Large intestine (tissue), 3 donors: ENCODE data around the gene LDB2. TPM values are rescaled to one million over a fixed set of nuclear protein-coding genes. Genes with fewer than 3 reads are reported as not detected.

Experiments
- DNase-seq, 2 donors: peaks; one replicate each; pipeline versions ENCODE4 v3.0.0 to v3.0.0-alpha.2; 2013
- H3K27ac ChIP-seq: one replicate; pipeline ENCODE4 v1.5.1; 2013; ENCODE audit warnings: low read length
- H3K27me3 ChIP-seq: 2 replicates; pipeline ENCODE4 v1.6.1; 2013; ENCODE audit warnings: low read length; ENCODE audit not compliant: control insufficient read depth, insufficient read depth
- H3K36me3 ChIP-seq: 2 replicates; pipeline ENCODE4 v1.6.1; 2013; ENCODE audit warnings: low read length; ENCODE audit not compliant: control insufficient read depth, insufficient read depth
- H3K4me1 ChIP-seq: one replicate; pipeline ENCODE4 v1.6.1; 2013; ENCODE audit warnings: low read length; ENCODE audit not compliant: control insufficient read depth, insufficient read depth
- H3K4me3 ChIP-seq: one replicate; pipeline ENCODE4 v1.5.1; 2013; ENCODE audit warnings: low read length
- H3K9me3 ChIP-seq: one replicate; pipeline ENCODE4 v1.6.1; 2013; ENCODE audit warnings: mild to moderate bottlenecking, low read depth, low read length, moderate library complexity; ENCODE audit not compliant: control insufficient read depth
- WGBS: methylation state at CpG from one replicate; pipeline ENCODE4 v1.1.5; 2013; ENCODE audit warnings: low lambda C conversion rate; ENCODE audit not compliant: insufficient coverage; 5-methylcytosine and 5-hydroxymethylcytosine counted together
- polyA plus RNA-seq: library from polyadenylated mRNA; unstranded; fragments of 120-200 nt; gene quantifications from one replicate; pipeline ENCODE4 v1.2.1, GENCODE V29; 2013

LDB2 gene
- polyA plus RNA-seq, 1 donor: 17.2 TPM

DNA sequence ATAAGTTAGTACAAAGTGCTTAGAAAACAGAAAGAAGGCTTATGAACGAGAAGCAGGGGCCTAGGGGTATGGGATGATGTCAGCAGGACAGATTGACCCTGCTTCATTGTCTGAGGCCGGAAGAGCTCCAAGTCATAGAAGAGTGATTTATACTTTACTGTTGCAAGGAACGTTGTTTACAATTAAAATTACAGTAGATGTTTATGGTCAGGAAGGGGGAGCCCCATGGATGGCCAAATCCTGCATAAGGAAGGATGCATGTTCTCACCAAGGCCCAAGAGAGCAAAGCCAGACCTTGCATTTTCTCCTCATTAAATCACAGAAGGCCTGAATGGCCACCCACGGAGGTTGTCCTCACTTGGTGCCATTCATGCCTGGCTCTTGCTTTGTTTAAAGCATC, 115.3 kb downstream of the LDB2 start:
- no peak overlapping the region for H3K4me3 ChIP-seq
- H3K9me3 ChIP-seq: no peaks in the 10 kb centered on the region
- H3K27ac ChIP-seq: no peak overlapping the region
- WGBS: no CpG with 5 or more reads among the region's 4 CpGs
- no peaks in the 10 kb centered on the region for H3K27me3 ChIP-seq
- no peak for DNase-seq
- no peaks in the 10 kb centered on the region for H3K4me1 ChIP-seq
- no peaks in the 10 kb centered on the region for H3K36me3 ChIP-seq

DNA sequence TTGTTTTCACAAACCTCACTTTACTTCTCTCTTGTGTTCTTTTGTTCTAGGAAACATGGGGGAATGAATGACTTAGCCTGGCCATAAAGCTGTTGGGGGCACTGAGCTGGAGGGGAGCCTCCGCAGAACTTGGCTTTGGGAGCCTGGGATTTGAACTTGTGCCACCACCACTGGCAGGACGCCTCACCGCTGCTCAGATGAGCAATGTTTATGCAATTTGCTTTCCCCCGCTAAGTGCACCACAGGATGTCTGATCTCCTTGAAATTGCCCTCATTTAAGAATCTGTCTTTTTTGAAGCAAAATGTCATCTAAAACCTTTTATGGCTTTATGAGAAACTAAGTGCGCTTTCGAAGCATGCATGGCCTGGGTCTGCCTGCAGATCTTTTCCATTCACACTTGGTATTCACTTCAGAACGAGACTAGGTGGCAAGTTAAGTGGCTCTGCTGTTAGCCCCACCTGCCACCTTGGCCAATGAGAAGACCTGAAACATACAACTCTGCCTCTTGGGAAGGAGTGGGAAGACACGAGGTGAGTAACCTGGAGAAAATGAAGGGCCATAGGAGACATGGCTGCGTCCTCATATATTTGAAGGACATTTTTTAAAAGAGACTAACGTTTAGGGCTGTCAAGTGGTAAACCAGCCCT, 119.3 kb downstream of the LDB2 start:
- H3K36me3 ChIP-seq: no peaks in the 10 kb centered on the region
- no peak overlapping the region for H3K4me3 ChIP-seq
- no CpG with 5 or more reads among the region's 10 CpGs for WGBS
- no peaks in the 10 kb centered on the region for H3K4me1 ChIP-seq
- no peak for DNase-seq
- H3K27me3 ChIP-seq: no peaks in the 10 kb centered on the region
- no peak overlapping the region for H3K27ac ChIP-seq
- H3K9me3 ChIP-seq: no peaks in the 10 kb centered on the region

GRCh38 chr4:16777726-16778125, 120.7 kb downstream of the LDB2 start:
- no CpG with 5 or more reads among the region's 3 CpGs for WGBS
- no peak for DNase-seq
- Histone ChIP-seq H3K4me1 (no peaks in the 10 kb centered on the region), H3K27ac (no peak overlapping the region), H3K9me3 (no peaks in the 10 kb centered on the region), H3K27me3 (no peaks in the 10 kb centered on the region), H3K36me3 (no peaks in the 10 kb centered on the region), H3K4me3 (no peak overlapping the region)

DNA sequence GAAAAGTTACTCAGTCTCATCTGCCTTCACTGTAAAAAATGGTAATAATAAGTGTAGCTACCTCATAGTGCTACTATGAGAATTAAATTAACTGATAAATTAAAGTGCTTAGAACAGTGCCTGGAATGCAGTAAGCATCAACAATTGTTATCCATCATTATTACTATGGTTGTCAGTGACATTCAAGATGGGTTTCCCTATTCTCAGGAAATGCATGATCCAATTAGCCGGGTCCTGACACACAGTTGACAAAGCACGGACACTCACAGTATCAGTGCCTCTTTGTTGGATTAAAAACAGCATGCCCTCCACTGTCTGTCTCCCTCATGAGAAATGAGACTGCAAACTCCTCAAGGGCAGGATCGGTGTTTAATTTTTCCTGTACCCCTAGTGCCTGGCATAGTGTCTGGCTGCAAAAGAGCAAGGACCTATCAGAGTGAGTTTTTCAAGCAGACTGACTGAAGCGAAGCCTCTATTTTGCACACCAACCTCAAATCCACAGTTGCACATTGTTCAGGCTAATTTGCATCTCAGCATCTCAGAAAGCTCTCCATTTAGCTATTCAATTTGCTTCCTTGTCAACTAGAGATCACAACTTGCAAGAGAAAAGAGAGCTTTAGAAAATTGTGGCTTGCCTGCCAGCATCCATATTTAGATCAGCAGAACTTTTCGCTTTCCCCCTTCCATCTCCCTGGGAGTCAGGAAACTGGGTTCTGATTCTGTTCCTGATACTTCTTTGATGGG, 122.9 kb downstream of the LDB2 start:
- WGBS: no CpG with 5 or more reads among the region's 5 CpGs
- Histone ChIP-seq H3K27ac (no peak overlapping the region), H3K27me3 (no peaks in the 10 kb centered on the region), H3K9me3 (no peaks in the 10 kb centered on the region), H3K4me1 (no peaks in the 10 kb centered on the region), H3K36me3 (no peaks in the 10 kb centered on the region), H3K4me3 (no peak overlapping the region)
- no peak for DNase-seq

GRCh38 chr4:16772366-16772850, 126.0 kb downstream of the LDB2 start:
- Histone ChIP-seq H3K27ac (no peak overlapping the region), H3K4me3 (no peak overlapping the region), H3K36me3 (no peaks in the 10 kb centered on the region), H3K27me3 (no peaks in the 10 kb centered on the region), H3K9me3 (no peaks in the 10 kb centered on the region), H3K4me1 (no peaks in the 10 kb centered on the region)
- no peak for DNase-seq
- 100% methylated on average over 1 of the region's 2 CpGs for WGBS

- no peaks in the 10 kb centered on the region for H3K36me3 ChIP-seq
- no peaks in the 10 kb centered on the region for H3K27me3 ChIP-seq
- WGBS: no CpG with 5 or more reads among the region's 6 CpGs
- no peaks in the 10 kb centered on the region for H3K4me1 ChIP-seq
- DNase-seq: no peak
- no peak overlapping the region for H3K4me3 ChIP-seq
- H3K9me3 ChIP-seq: no peaks in the 10 kb centered on the region
- H3K27ac ChIP-seq: no peak overlapping the region
These were observed 127.6 kb downstream of the LDB2 start for GRCh38 chr4:16770710-16771285.

DNA sequence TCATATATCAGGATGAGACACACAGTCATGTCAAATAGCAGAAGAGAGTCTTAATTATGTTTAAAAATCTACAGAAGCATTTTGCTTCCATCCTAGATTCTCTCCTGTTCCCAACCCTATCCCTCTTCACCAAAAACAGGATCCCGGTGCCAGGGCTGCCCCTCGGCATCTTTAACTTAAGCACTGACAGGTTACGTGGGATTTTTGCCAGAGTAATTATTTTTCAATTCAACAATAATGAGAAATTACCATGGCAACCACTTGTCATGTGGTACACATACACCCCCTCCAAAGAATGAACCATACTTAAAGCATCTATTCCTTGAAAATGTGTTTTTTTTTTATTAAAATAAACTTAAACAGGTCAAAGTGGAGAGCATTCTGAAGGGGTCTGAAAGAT, 130.6 kb downstream of the LDB2 start:
- H3K27ac ChIP-seq: no peak overlapping the region
- no peaks in the 10 kb centered on the region for H3K36me3 ChIP-seq
- WGBS: no CpG with 5 or more reads among the region's 3 CpGs
- H3K4me3 ChIP-seq: no peak overlapping the region
- DNase-seq: no peak
- no peaks in the 10 kb centered on the region for H3K4me1 ChIP-seq
- H3K9me3 ChIP-seq: no peaks in the 10 kb centered on the region
- no peaks in the 10 kb centered on the region for H3K27me3 ChIP-seq

DNA sequence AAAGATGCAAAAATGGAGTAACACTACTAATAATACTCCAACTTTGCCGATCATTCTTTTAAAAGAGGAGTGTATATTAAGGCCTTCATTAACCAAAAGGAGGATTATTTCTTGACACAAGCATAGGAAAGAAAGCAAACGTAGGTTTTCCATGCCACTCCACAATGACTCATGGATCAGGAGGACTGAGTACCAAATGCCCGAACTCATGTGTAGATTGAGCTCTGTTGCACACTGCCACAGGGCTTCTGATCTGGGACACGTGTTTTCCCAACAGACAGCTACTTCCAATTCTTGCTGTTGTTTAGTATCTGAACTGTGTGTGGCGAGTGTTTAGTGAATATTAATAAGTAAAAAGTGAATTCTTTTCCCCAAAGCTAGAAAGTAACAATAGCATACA, 131.2 kb downstream of the LDB2 start:
- H3K36me3 ChIP-seq: no peaks in the 10 kb centered on the region
- no peak overlapping the region for H3K4me3 ChIP-seq
- H3K4me1 ChIP-seq: no peaks in the 10 kb centered on the region
- no peak overlapping the region for H3K27ac ChIP-seq
- 100% methylated on average over 1 of the region's 5 CpGs for WGBS
- no peaks in the 10 kb centered on the region for H3K9me3 ChIP-seq
- DNase-seq: no peak
- no peaks in the 10 kb centered on the region for H3K27me3 ChIP-seq

DNA sequence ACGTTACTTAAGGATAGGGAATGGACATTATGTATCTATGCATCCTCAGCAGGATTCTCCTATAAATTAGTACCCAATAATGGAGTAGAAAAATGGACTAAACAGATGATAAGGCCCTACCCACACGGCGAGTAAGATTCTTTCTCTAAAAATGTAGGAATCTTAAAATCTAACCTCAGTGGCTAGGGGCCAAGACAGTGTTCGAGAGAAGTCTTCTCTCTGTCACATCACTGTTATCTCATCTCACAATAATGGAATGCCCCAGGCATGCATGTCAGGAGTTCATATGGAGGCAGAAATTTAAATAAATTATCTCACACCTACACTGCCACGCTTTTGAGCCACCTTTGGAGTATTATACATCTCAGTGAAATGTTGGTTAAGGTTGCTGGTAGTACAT, 132.9 kb downstream of the LDB2 start:
- no peak overlapping the region for H3K4me3 ChIP-seq
- no peaks in the 10 kb centered on the region for H3K4me1 ChIP-seq
- no peak for DNase-seq
- H3K27me3 ChIP-seq: no peaks in the 10 kb centered on the region
- H3K9me3 ChIP-seq: no peaks in the 10 kb centered on the region
- H3K27ac ChIP-seq: no peak overlapping the region
- WGBS: 86% methylated on average over 4 of the region's 5 CpGs
- H3K36me3 ChIP-seq: no peaks in the 10 kb centered on the region

DNA sequence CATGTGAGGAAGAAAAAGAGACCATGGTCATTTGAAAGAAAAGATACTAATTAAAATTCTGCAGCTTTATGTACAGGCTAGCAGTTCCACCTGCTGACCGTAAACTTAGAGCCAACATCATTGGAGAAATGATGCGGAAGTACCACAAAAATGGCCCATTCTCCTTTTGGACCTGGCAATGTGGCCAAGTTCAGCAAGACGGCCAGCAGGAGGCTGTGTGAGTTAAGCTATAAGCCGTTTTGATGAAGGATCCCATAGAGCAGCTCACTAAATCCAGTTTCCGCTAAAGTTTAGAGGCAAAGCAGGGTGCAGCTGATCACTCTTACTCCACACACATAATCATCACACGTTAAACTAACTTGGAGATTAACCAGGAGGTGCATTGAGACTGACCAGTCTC, 133.8 kb downstream of the LDB2 start:
- no peaks in the 10 kb centered on the region for H3K9me3 ChIP-seq
- no peaks in the 10 kb centered on the region for H3K36me3 ChIP-seq
- H3K4me1 ChIP-seq: no peaks in the 10 kb centered on the region
- no peak for DNase-seq
- H3K27ac ChIP-seq: no peak overlapping the region
- H3K4me3 ChIP-seq: no peak overlapping the region
- no CpG with 5 or more reads among the region's 6 CpGs for WGBS
- no peaks in the 10 kb centered on the region for H3K27me3 ChIP-seq
